Eye (tissue), 1 donor: ENCODE data around the gene USP3.

Experiments
- DNase-seq: peaks from one replicate; pipeline ENCODE4 v3.0.0-alpha.2; 2015

The USP3 gene

GRCh38 chr15:63504247-63504978 is at the start of gene USP3:
USP3 (plus strand) TSS chr15:63504593; CDS start chr15:63504740, 147 bp downstream.
- peak; percentile 99 for DNase-seq

- no peak for DNase-seq
These were observed 48.1 kb upstream of the USP3 start for GRCh38 chr15:63456258-63456657.

GRCh38 chr15:63457379-63457778 is 47.0 kb upstream of the USP3 start:
- DNase-seq = no peak

GRCh38 chr15:63458026-63458425 is 46.4 kb upstream of the USP3 start:
- DNase-seq = no peak

GRCh38 chr15:63458794-63459395 is 45.5 kb upstream of the USP3 start:
- no peak for DNase-seq

GRCh38 chr15:63460210-63461155 is 43.9 kb upstream of the USP3 start:
- no peak for DNase-seq

- DNase-seq = no peak
These were observed 43.0 kb upstream of the USP3 start for GRCh38 chr15:63461230-63461985.

- DNase-seq = no peak
These were observed 42.3 kb upstream of the USP3 start for GRCh38 chr15:63462088-63462487.

GRCh38 chr15:63463036-63463435 is 41.4 kb upstream of the USP3 start:
- DNase-seq = peak; percentile 35

- no peak for DNase-seq
These were observed 40.6 kb upstream of the USP3 start for GRCh38 chr15:63463793-63464192.

GRCh38 chr15:63465104-63465503 is 39.3 kb upstream of the USP3 start:
- DNase-seq = peak; percentile 24

- peak; percentile 71 for DNase-seq
These were observed 37.8 kb upstream of the USP3 start for GRCh38 chr15:63466378-63467192.

- no peak for DNase-seq
These were observed 35.2 kb upstream of the USP3 start for GRCh38 chr15:63469190-63469589.

GRCh38 chr15:63469984-63470383 is 34.4 kb upstream of the USP3 start:
- no peak for DNase-seq

GRCh38 chr15:63473007-63473748 is 31.2 kb upstream of the USP3 start:
- no peak for DNase-seq

- no peak for DNase-seq
These were observed 30.7 kb upstream of the USP3 start for GRCh38 chr15:63473749-63473998.

GRCh38 chr15:63473999-63474809 is 30.2 kb upstream of the USP3 start:
- peak; percentile 95 for DNase-seq

- DNase-seq = peak; percentile 56
These were observed 29.5 kb upstream of the USP3 start for GRCh38 chr15:63474810-63475316.

- DNase-seq = peak; percentile 50
These were observed 28.7 kb upstream of the USP3 start for GRCh38 chr15:63475707-63476106.

GRCh38 chr15:63476229-63476632 is 28.2 kb upstream of the USP3 start:
- peak; percentile 61 for DNase-seq
